Esophagus muscularis mucosa (tissue), 4 donors: ENCODE results near the gene CAPNS1. TPM values are rescaled to one million over a fixed set of nuclear protein-coding genes. Genes with fewer than 3 reads are reported as not detected.

ENCODE experiments used
- DNase-seq: peaks from one replicate; pipeline ENCODE4 v3.0.0-alpha.2; 2017; ENCODE audit errors: extremely low spot score
- H3K27ac ChIP-seq, 4 donors: fragments of 200-600 bp; sonication (generic); replicated peaks in 1 of 4; 1 replicate in 3 of 4; 2 replicates in 1 of 4; pipeline ENCODE4 v1.5.1; 2016 to 2019; ENCODE audit warnings: mild to moderate bottlenecking in 1 of 4
- H3K27me3 ChIP-seq, 4 donors: fragments of 200-600 bp; sonication (generic); one replicate each; pipeline versions ENCODE4 v1.5.1 to v1.6.0; 2016 to 2019
- H3K36me3 ChIP-seq, 4 donors: fragments of 200-600 bp; sonication (generic); one replicate each; pipeline ENCODE4 v1.5.1; 2016 to 2019
- H3K4me1 ChIP-seq, 4 donors: fragments of 200-600 bp; sonication (generic); one replicate each; pipeline ENCODE4 v1.5.1; 2016 to 2019
- H3K4me3 ChIP-seq, 4 donors: fragments of 200-600 bp; sonication (generic); 1 replicate in 2 of 4; 2 replicates in 2 of 4; pipeline ENCODE4 v1.5.1; 2016 to 2019; ENCODE audit warnings: mild to moderate bottlenecking in 4 of 4, moderate library complexity in 1 of 4
- H3K9me3 ChIP-seq, 4 donors: fragments of 200-600 bp; sonication (generic); 1 replicate in 3 of 4; 2 replicates in 1 of 4; pipeline ENCODE4 v1.5.1; 2016 to 2019
- EP300 ChIP-seq: sonication (generic); formaldehyde crosslinking; IDR thresholded peaks from one replicate; pipeline ENCODE4 v1.6.1; 2017; ENCODE audit warnings: antibody characterized with exemption
- POLR2A ChIP-seq: fragments of 450-650 bp; IDR thresholded peaks from one replicate; pipeline ENCODE4 v1.6.1; 2017; ENCODE audit warnings: antibody characterized with exemption, moderate library complexity, mild to moderate bottlenecking, low read depth
- POLR2AphosphoS5 ChIP-seq, 2 donors: sonication (generic); formaldehyde crosslinking; IDR thresholded peaks; one replicate each; pipeline ENCODE4 v1.6.1; 2017; ENCODE audit warnings: antibody characterized with exemption in 2 of 2
- WGBS: methylation state at CpG from one replicate; pipeline ENCODE4 v1.1.5; 2018; 5-methylcytosine and 5-hydroxymethylcytosine counted together
- intact Hi-C: fragments of 100-400 bp; cut with DNase I; formaldehyde crosslinking; loops from one replicate; pipeline ENCODE4 v1.15.1; 2023
- total RNA-seq, 4 donors: library from RNA; depleted of rRNA; stranded (reverse); fragments of >200 nt; gene quantifications; one replicate each; pipeline versions ENCODE4 v1.1.0 to v1.2.1, GENCODE V29; 2016
- TF ChIP-seq, protein P1 (sequence below), 3 experiments: fragments of 200-600 bp in 2 of 3; fragments of 450-650 bp in 1 of 3; sonication (generic) in 2 of 3; IDR thresholded peaks; one replicate each; pipeline ENCODE4 v1.5.1; 2017 to 2019; ENCODE audit warnings: antibody characterized with exemption in 3 of 3, mild to moderate bottlenecking in 2 of 3, moderate library complexity in 1 of 3

CAPNS1 gene
- total RNA-seq, 4 donors from 2014 or later = 212 to 245 (median 229) TPM

DNA sequence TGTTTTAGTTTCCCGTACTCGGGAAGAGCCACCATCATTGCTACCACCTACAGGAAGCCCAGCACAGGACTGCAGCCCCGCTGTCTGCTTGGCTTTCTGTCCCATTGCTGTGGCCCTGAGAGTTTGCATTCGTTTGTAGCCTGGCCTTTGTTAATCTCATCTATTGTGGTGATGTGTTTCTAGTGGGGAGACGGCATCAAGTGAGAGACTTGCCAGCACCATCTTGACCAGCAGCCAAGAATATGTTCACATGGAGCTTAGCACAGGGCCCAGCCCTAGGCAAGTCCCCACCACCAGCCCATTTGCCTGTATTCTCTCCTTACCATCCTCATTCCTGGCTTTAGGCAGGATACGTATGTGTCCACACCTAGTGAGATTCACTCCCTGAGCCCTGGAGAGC, 46.2 kb upstream of the CAPNS1 start:
- H3K27me3 ChIP-seq = no peaks in the 10 kb centered on the region
- intact Hi-C loops = no loop called here
- no peak for DNase-seq
- 80% methylated on average over 5 of the region's 6 CpGs for WGBS
- no peak overlapping the region for H3K27ac ChIP-seq
- H3K9me3 ChIP-seq = no peaks in the 10 kb centered on the region
- no peak overlapping the region for H3K4me3 ChIP-seq
- peaks cover 0 to 8% (median 0%) of the 10 kb centered on the region in 4 donors for H3K4me1 ChIP-seq
- TF ChIP-seq, protein P1, sequence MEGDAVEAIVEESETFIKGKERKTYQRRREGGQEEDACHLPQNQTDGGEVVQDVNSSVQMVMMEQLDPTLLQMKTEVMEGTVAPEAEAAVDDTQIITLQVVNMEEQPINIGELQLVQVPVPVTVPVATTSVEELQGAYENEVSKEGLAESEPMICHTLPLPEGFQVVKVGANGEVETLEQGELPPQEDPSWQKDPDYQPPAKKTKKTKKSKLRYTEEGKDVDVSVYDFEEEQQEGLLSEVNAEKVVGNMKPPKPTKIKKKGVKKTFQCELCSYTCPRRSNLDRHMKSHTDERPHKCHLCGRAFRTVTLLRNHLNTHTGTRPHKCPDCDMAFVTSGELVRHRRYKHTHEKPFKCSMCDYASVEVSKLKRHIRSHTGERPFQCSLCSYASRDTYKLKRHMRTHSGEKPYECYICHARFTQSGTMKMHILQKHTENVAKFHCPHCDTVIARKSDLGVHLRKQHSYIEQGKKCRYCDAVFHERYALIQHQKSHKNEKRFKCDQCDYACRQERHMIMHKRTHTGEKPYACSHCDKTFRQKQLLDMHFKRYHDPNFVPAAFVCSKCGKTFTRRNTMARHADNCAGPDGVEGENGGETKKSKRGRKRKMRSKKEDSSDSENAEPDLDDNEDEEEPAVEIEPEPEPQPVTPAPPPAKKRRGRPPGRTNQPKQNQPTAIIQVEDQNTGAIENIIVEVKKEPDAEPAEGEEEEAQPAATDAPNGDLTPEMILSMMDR (IDR thresholded peaks at IDR 0.05) = no peak
- no peak for TF ChIP-seq POLR2A
- TF ChIP-seq POLR2AphosphoS5 (IDR thresholded peaks at IDR 0.05) = no peak
- no peak for TF ChIP-seq EP300
- H3K36me3 ChIP-seq = no peaks in the 10 kb centered on the region

DNA sequence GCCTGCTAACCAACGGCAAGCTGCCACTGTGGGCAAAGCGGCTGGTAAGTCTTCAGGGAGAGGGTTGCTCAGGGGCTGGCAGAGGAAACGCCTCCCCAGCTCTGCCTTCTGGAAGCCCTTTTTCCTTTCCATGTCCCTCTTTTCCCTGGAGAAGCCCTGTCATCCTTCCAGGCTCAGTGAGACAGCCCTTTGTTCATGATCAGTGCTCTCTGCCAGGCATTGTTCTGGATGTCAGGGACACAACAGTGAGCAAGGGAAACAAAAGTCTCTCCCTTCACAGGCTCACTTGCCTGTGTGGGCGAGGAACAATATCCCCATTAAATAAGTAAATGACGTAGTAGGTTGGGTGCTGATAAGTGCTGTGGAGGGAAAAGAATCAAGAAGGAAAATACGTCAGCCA, 42.8 kb upstream of the CAPNS1 start:
- peaks cover 0 to 15% (median 0%) of the 10 kb centered on the region in 4 donors for H3K4me1 ChIP-seq
- no peaks in the 10 kb centered on the region for H3K9me3 ChIP-seq
- TF ChIP-seq POLR2A (no peak), POLR2AphosphoS5 (IDR thresholded peaks at IDR 0.05) (no peak), EP300 (no peak)
- TF ChIP-seq, protein P1 (IDR thresholded peaks at IDR 0.05) = no peak

DNA sequence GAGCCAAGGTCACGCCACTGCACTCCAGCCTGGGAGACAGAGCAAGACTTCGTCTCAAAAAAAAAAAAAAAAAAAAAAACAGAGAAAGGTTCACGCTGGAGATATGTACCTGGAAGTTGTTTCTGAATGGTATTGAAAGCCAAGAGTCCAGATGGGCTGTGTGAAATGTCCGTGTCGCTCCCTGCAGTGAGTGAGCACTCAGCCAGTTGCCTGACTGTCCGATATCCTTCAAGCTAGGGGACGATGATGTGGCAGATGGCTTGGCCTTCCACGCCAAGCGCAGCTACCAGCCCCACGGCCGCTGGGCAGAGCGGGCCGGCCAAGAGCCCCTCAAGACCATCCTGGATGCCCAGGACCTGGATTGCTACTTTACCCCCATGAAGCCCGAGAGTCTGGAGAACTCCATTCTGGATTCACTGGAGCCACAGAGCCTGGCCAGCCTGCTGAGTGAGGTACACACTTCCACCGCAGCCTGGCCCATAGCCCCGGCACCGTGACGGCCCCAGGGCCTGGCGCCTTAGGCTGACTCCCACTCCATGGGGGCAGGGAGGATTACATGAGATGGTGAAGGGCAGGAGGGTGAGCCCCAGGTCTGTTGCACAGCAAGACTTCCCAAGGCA, 40.6 kb upstream of the CAPNS1 start:
- TF ChIP-seq POLR2AphosphoS5 (IDR thresholded peaks at IDR 0.05) = no peak
- TF ChIP-seq EP300 = no peak
- Histone ChIP-seq H3K27me3 (no peaks in the 10 kb centered on the region), H3K27ac (no peak overlapping the region), H3K36me3 (no peaks in the 10 kb centered on the region), H3K4me1 (peaks cover 0 to 8% (median 0%) of the 10 kb centered on the region in 4 donors), H3K9me3 (no peaks in the 10 kb centered on the region), H3K4me3 (no peak overlapping the region)
- no peak for DNase-seq
- intact Hi-C loops = no loop called here
- 90% methylated on average over 7 of the region's 19 CpGs for WGBS

More for the DNA sequence above, 42.8 kb upstream of the CAPNS1 start:
- no peaks in the 10 kb centered on the region for H3K27me3 ChIP-seq
- 89% methylated on average over 6 of the region's 6 CpGs for WGBS
- intact Hi-C loops = no loop called here
- no peak overlapping the region for H3K4me3 ChIP-seq
- peak overlapping the region in 1 of 4 donors; percentile 39 for H3K27ac ChIP-seq
- H3K36me3 ChIP-seq = no peaks in the 10 kb centered on the region
- no peak for DNase-seq

DNA sequence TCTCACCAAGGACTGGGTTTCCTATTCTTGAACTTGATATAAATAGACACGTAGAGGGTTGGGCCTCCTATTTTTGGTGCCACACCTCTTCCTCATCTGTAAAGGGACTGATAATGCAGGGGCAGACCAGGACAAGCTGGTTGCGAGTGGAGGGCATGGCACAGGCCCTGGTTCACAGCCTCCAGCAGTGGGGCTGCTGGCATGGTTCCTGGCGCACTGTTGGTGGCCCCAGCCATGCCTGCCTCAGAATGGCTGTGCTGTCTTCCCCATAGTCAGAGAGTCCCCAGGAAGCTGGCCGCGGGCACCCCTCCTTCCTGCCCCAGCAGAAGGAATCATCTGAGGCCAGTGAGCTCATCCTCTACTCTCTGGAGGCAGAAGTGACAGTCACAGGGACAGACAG, 39.4 kb upstream of the CAPNS1 start:
- Histone ChIP-seq H3K36me3 (no peaks in the 10 kb centered on the region), H3K4me3 (no peak overlapping the region), H3K4me1 (peaks cover 0 to 8% (median 0%) of the 10 kb centered on the region in 4 donors), H3K9me3 (no peaks in the 10 kb centered on the region), H3K27me3 (no peaks in the 10 kb centered on the region), H3K27ac (no peak overlapping the region)
- no peak for DNase-seq
- intact Hi-C loops = no loop called here
- WGBS = 87% methylated on average over 3 of the region's 5 CpGs
- TF ChIP-seq EP300 (no peak), POLR2AphosphoS5 (IDR thresholded peaks at IDR 0.05) (no peak)
- TF ChIP-seq, protein P1 (IDR thresholded peaks at IDR 0.05) = no peak

DNA sequence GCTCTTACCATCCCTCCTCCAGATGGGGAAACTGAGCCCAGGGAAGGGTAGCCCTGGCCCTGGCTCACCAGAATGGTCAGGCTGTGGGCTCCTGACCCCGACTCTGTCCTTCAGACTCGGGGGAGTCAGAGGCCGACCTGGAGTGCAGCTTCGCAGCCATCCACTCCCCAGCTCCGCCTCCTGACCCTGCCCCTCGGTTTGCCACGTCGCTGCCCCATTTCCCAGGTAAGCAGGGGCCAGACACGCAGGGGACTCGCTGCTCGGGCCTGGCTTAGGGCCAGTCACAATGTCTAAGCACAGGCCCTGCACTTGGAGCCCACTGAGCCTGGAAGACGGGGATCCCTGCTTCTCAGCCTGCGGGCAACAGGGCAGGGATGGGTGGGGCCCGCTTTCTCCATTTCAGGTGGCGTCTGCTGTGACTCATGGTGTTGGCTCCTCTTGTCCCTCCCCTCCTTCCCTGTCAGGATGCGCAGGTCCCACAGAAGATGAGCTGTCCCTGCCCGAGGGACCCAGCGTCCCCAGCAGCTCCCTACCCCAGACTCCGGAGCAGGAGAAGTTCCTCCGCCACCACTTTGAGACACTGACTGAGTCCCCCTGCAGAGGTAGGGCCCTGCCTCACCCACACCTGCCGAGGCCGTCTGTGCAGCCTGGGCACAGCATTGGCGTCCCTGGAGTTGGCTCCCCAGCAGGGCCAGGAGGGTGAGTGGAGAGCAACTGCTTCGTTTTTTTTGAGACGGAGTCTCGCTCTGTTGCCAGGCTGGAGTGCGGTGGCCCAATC, 38.1 kb upstream of the CAPNS1 start:
- H3K27ac ChIP-seq = no peak overlapping the region
- no peak for DNase-seq
- WGBS = 100% methylated on average over 4 of the region's 27 CpGs
- TF ChIP-seq POLR2AphosphoS5 (IDR thresholded peaks at IDR 0.05) (no peak), EP300 (no peak), POLR2A (no peak)
- TF ChIP-seq, protein P1 (IDR thresholded peaks at IDR 0.05) = no peak
- H3K27me3 ChIP-seq = no peaks in the 10 kb centered on the region
- peaks cover 0 to 8% (median 0%) of the 10 kb centered on the region in 4 donors for H3K4me1 ChIP-seq
- H3K4me3 ChIP-seq = no peak overlapping the region
- peaks cover 0 to 9% (median 0%) of the 10 kb centered on the region in 4 donors for H3K36me3 ChIP-seq
- no peaks in the 10 kb centered on the region for H3K9me3 ChIP-seq
- intact Hi-C loops = no loop called here
